Ovary (tissue), 9 donors: ENCODE data around the gene RMI2. TPM values are rescaled to one million over a fixed set of nuclear protein-coding genes. Genes with fewer than 3 reads are reported as not detected.

Experiments used
- DNase-seq, 5 donors: peaks; one replicate each; pipeline ENCODE4 v3.0.0-alpha.2; 2019 to 2020
- H3K27ac ChIP-seq, 2 donors: fragments of 200-600 bp; one replicate each; pipeline versions ENCODE4 v1.5.1 to v1.8.0; 2019 to 2022
- H3K27me3 ChIP-seq: fragments of 200-600 bp; one replicate; pipeline ENCODE4 v1.8.0; 2022
- H3K36me3 ChIP-seq: fragments of 200-600 bp; sonication (generic); one replicate; pipeline ENCODE4 v1.5.1; 2019
- H3K4me1 ChIP-seq: one replicate; pipeline ENCODE4 v1.8.1; 2013; ENCODE audit warnings: mild to moderate bottlenecking, moderate library complexity; ENCODE audit not compliant: insufficient read depth
- H3K4me3 ChIP-seq: fragments of 200-600 bp; sonication (generic); one replicate; pipeline ENCODE4 v1.5.1; 2017
- H3K9me3 ChIP-seq, 2 donors: fragments of 200-600 bp in 1 of 2; sonication (generic) in 1 of 2; one replicate each; pipeline versions ENCODE4 v1.5.1 to v1.8.1; 2013 to 2019; ENCODE audit warnings: mild to moderate bottlenecking in 1 of 2, moderate library complexity in 1 of 2
- EP300 ChIP-seq: sonication (generic); formaldehyde crosslinking; IDR thresholded peaks from one replicate; pipeline ENCODE4 v1.6.1; 2017; ENCODE audit warnings: antibody characterized with exemption
- POLR2A ChIP-seq: fragments of 450-650 bp; IDR thresholded peaks from one replicate; pipeline ENCODE4 v1.6.1; 2017; ENCODE audit warnings: antibody characterized with exemption, mild to moderate bottlenecking, moderate library complexity
- WGBS, 3 donors: extraction: QIAGEN DNeasy Blood & Tissue Kit in 1 of 3; methylation state at CpG; one replicate each; pipeline versions ENCODE4 v1.1.5 to v1.1.7; 2013 to 2017; 5-methylcytosine and 5-hydroxymethylcytosine counted together
- intact Hi-C, 4 donors: fragments of 100-400 bp; cut with DNase I; formaldehyde crosslinking; loops; one replicate each; pipeline versions ENCODE4 v1.11.0 to v1.15.1; 2022 to 2023
- polyA plus RNA-seq, 2 donors: library from polyadenylated mRNA; stranded (reverse); fragments of 200-250 nt in 1 of 2; fragments of 350-450 nt in 1 of 2; fragmentation: Illumina TruSeq in 1 of 2; extraction: RNeasy Lipid Tissue Mini Kit (QIAGEN cat#74804) in 1 of 2; gene quantifications; one replicate each; pipeline ENCODE4 v1.2.3, GENCODE V29; 2013 to 2014
- total RNA-seq, 7 donors: library from RNA; depleted of rRNA in 2 of 7; stranded (reverse); fragments of >200 nt in 2 of 7; fragmentation: NEBNext Ultra II Directional in 3 of 7; extraction: Animal tissue kit (Norgen Biotek cat#: 25700) in 3 of 7; gene quantifications; one replicate each; pipeline versions ENCODE4 v1.1.0 to v1.2.4, GENCODE V29; 2016 to 2023
- TF ChIP-seq, protein P1 (sequence below), 3 donors: fragments of 450-650 bp in 2 of 3; fragments of 200-600 bp in 1 of 3; IDR thresholded peaks; one replicate each; pipeline versions ENCODE4 v1.5.1 to v1.8.0; 2016 to 2022; ENCODE audit warnings: antibody characterized with exemption in 3 of 3, mild to moderate bottlenecking in 1 of 3
- donor health status: DM: no; HTN: no; CAD: no; lungs with moderate emphysema.
- donor health status: DM: no; HTN: no; CAD: no.
- donor health status: Bipolar disorder and iron deficiency.
- donor health status: DM: yes; HTN: yes; CAD: no.
- donor health status: DM: no; HTN: no; CAD: no.
- donor health status: DM: yes; HTN: yes; CAD: no.

Gene RMI2
- total and polyA plus RNA-seq, 9 donors: 1.6 to 6.7 (median 3.2) TPM

DNA sequence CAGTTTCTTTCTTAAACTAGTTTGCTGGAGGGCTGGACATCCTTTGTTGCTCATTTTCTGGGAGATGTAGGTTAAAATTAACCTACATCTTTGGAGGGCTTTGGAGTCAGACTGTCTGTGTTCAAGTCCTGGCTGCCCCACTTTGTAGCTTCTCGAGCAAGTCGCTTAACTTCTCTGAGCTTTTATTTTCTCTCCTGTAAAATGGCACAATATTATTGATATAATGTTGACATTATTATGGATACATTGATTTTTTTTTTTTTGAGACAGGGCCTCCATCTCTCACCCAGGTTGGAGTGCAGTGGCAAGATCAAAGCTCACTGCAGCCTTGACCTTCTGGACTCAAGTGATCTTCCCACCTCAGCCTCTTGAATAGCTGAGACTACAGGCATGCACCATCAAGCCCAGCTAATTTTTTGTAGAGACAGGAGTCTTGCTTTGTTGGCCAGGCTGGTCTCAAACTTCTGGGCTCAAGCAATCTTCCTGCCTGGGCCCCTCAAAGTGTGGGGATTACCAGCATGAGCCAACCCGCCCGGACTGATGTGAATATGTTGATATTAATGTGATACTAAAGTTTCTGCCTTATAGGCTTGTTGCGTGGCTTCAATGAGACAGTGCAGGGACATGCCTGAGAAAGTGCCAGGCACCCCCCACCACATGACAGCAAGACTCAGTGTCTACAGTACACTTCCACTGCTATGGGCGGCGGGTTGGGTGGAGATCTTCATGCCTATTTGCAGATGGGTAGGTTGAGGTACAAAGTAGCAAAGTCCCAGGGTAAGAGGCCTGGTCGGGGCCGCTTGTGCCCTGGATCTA lies 31.6 kb upstream of the RMI2 start:
- DNase-seq: no peak
- H3K36me3 ChIP-seq: no peaks in the 10 kb centered on the region
- no peak overlapping the region for H3K27ac ChIP-seq
- intact Hi-C loops: loop anchor here in 1 of 4 donors (5.0 kb wide), 1 partner anchor 56 kb away; the partner anchor contains the start of gene SOCS1
- peaks cover 22% of the 10 kb centered on the region for H3K4me1 ChIP-seq
- 88% methylated on average over 9 of the region's 9 CpGs for WGBS, 3 donors
- no peaks in the 10 kb centered on the region for H3K27me3 ChIP-seq
- no peaks in the 10 kb centered on the region for H3K9me3 ChIP-seq
- TF ChIP-seq POLR2A: no peak
- TF ChIP-seq, protein P1, sequence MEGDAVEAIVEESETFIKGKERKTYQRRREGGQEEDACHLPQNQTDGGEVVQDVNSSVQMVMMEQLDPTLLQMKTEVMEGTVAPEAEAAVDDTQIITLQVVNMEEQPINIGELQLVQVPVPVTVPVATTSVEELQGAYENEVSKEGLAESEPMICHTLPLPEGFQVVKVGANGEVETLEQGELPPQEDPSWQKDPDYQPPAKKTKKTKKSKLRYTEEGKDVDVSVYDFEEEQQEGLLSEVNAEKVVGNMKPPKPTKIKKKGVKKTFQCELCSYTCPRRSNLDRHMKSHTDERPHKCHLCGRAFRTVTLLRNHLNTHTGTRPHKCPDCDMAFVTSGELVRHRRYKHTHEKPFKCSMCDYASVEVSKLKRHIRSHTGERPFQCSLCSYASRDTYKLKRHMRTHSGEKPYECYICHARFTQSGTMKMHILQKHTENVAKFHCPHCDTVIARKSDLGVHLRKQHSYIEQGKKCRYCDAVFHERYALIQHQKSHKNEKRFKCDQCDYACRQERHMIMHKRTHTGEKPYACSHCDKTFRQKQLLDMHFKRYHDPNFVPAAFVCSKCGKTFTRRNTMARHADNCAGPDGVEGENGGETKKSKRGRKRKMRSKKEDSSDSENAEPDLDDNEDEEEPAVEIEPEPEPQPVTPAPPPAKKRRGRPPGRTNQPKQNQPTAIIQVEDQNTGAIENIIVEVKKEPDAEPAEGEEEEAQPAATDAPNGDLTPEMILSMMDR (IDR thresholded peaks at IDR 0.05): no peak
- no peak for TF ChIP-seq EP300
- H3K4me3 ChIP-seq: no peak overlapping the region

GRCh38 chr16:11314309-11314894 lies 30.9 kb upstream of the RMI2 start:
- Histone ChIP-seq H3K9me3 (no peaks in the 10 kb centered on the region), H3K36me3 (no peaks in the 10 kb centered on the region), H3K4me1 (peaks cover 22% of the 10 kb centered on the region), H3K27ac (no peak overlapping the region), H3K27me3 (no peaks in the 10 kb centered on the region), H3K4me3 (no peak overlapping the region)
- intact Hi-C loops: loop anchor here in 1 of 4 donors (5.0 kb wide), 1 partner anchor 57 kb away; the partner anchor contains the start of gene SOCS1
- 93 to 98% (median 93%) methylated on average over 8 of the region's 8 CpGs for WGBS, 3 donors
- no peak for TF ChIP-seq POLR2A
- TF ChIP-seq, protein P1 (IDR thresholded peaks at IDR 0.05): no peak
- TF ChIP-seq EP300: no peak
- no peak for DNase-seq

- peak in 2 of 5 donors; percentile 42 to 64 for DNase-seq
- 18 to 21% (median 19%) methylated on average over 13 of the region's 13 CpGs for WGBS, 3 donors
- no peaks in the 10 kb centered on the region for H3K36me3 ChIP-seq
- no peaks in the 10 kb centered on the region for H3K9me3 ChIP-seq
- H3K4me1 ChIP-seq: peaks cover 17% of the 10 kb centered on the region
- intact Hi-C loops: no loop called here
- no peaks in the 10 kb centered on the region for H3K27me3 ChIP-seq
- H3K27ac ChIP-seq: peak overlapping the region; percentile 2 to 48
- H3K4me3 ChIP-seq: no peak overlapping the region
- TF ChIP-seq, protein P1 (IDR thresholded peaks at IDR 0.05): peak in 2 of 3 donors; percentile 15 to 19
- TF ChIP-seq EP300 (no peak), POLR2A (no peak)
These were observed 29.7 kb upstream of the RMI2 start for GRCh38 chr16:11315510-11315909.

DNA sequence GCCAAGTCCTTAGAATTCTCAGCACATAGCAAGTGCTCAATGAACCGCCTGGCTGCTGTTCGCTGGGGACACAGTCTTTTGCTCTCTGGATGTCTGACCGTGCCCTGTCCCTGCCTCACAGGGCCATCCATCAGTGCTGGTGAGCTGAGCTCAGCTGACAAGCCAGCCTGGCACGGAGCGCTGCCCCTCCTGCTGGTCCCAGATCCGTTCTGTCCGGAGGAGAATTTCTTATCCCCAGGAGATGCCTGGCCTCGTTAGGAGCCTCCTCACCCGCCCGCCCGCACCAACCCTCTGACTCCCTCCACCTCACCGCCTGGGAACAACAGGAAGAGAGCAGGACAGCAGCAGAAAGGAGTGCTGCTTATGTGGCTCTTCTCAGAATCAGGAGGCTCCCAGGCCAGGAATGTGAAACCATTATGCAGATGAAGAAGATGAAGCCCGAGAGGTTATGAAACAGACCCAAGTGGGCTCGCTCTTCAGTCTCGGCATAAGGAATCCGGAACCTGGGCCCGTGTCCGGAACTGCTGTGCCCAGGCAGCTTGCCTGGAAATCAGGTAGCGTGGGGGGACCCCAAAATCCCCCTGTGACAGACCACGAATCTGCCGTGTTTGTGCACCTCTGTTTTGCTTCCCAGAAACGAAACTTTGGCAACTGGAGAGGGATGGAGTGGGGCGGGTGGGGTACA lies 28.8 kb upstream of the RMI2 start:
- Histone ChIP-seq H3K27ac (peak overlapping the region in 1 of 2 donors; percentile 48), H3K9me3 (no peaks in the 10 kb centered on the region), H3K4me3 (no peak overlapping the region), H3K4me1 (peaks cover 14% of the 10 kb centered on the region), H3K27me3 (no peaks in the 10 kb centered on the region), H3K36me3 (no peaks in the 10 kb centered on the region)
- TF ChIP-seq, protein P1 (IDR thresholded peaks at IDR 0.05): no peak
- no peak for TF ChIP-seq POLR2A
- TF ChIP-seq EP300: no peak
- intact Hi-C loops: no loop called here
- DNase-seq: peak in 2 of 5 donors; percentile 37 to 47
- 68 to 75% (median 72%) methylated on average over 21 to 23 of the region's 23 CpGs for WGBS, 3 donors
